Measurements from ENCODE around the gene PRKN. TPM values are rescaled to one million over a fixed set of nuclear protein-coding genes. Genes with fewer than 3 reads are reported as not detected.

Gene PRKN
- total RNA-seq, 2 experiments from 2014 or later: 0.82 to 1.00 TPM

GRCh38 chr6:161301338-161301737, 1426.2 kb downstream of the PRKN start:
- POLR2A ChIA-PET: no interaction called here
- CTCF ChIA-PET: interaction anchor here (1.1 kb wide), 1 partner anchor 69 kb away, joined by 6 read pairs; no protein-coding TSS in a partner anchor

DNA sequence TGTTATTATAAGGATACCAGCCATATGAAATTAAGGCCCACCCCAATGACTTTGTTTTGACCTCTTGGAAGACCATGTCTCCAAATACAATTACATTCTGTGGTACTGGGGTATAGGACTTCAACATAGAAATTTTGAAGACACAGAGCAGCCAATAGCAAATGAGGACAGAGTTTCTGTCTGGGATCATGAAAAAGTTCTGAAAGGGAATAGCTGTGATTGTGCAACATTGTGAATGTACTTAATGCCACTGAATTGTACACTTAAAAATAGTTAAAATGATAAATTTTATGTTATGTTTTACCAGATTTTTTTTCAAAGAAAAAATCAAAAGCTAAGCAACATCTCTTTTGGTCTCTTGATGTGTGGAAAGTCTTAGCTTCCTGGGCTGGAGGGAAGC, 1426.7 kb downstream of the PRKN start:
- Mint-ChIP-seq H3K4me3 (no peak overlapping the region), H3K27ac (no peak overlapping the region), H3K27me3 (peaks cover 5% of the 10 kb centered on the region), H3K36me3 (no peaks in the 10 kb centered on the region), H3K9me3 (no peaks in the 10 kb centered on the region), H3K4me1 (ENCODE audit: low read depth) (no peaks in the 10 kb centered on the region)
- intact Hi-C loops (cut with micrococcal nuclease): no loop called here
- ChIA-PET POLR2A (no interaction called here), CTCF (interaction anchor here (1.1 kb wide), 1 partner anchor 70 kb away, joined by 6 read pairs; no protein-coding TSS in a partner anchor)
- DNase-seq: no peak

More at GRCh38 chr6:161301338-161301737, 1426.2 kb downstream of the PRKN start:
- peaks cover 5% of the 10 kb centered on the region for H3K27me3 Mint-ChIP-seq
- intact Hi-C loops (cut with micrococcal nuclease): no loop called here
- no peak overlapping the region for H3K27ac Mint-ChIP-seq
- H3K36me3 Mint-ChIP-seq: no peaks in the 10 kb centered on the region
- H3K9me3 Mint-ChIP-seq: no peaks in the 10 kb centered on the region
- H3K4me3 Mint-ChIP-seq: no peak overlapping the region
- no peaks in the 10 kb centered on the region for H3K4me1 Mint-ChIP-seq (ENCODE audit: low read depth)
- no peak for DNase-seq

GRCh38 chr6:161299726-161300125, 1427.8 kb downstream of the PRKN start:
- no peak for DNase-seq
- ChIA-PET CTCF (interaction anchor here (0.7 kb wide), 1 partner anchor 71 kb away, joined by 3 read pairs; no protein-coding TSS in a partner anchor), POLR2A (no interaction called here)
- H3K27ac Mint-ChIP-seq: no peak overlapping the region
- H3K9me3 Mint-ChIP-seq: no peaks in the 10 kb centered on the region
- H3K4me1 Mint-ChIP-seq (ENCODE audit: low read depth): no peaks in the 10 kb centered on the region
- no peak overlapping the region for H3K4me3 Mint-ChIP-seq
- intact Hi-C loops (cut with micrococcal nuclease): no loop called here
- H3K36me3 Mint-ChIP-seq: no peaks in the 10 kb centered on the region
- H3K27me3 Mint-ChIP-seq: peaks cover 5% of the 10 kb centered on the region

Other genes starting within 250 kb of the PRKN start
- gene PACRG, start 208 bp upstream of the PRKN start, total RNA-seq: not detected

Data from activated CD4-positive, alpha-beta memory T cell treated with anti-CD3 and anti-CD28 coated beads for 36 hours (primary cell).